Breast epithelium (tissue), 4 donors: Measurements from ENCODE around the gene NRG3. TPM values are rescaled to one million over a fixed set of nuclear protein-coding genes. Genes with fewer than 3 reads are reported as not detected.

Experiments
- DNase-seq, 2 donors: peaks; one replicate each; pipeline ENCODE4 v3.0.0-alpha.2; 2019; ENCODE audit warnings: low spot score in 2 of 2
- H3K27ac ChIP-seq, 2 donors: fragments of 200-600 bp; sonication (generic) in 1 of 2; one replicate each; pipeline ENCODE4 v1.5.1; 2016 to 2019; ENCODE audit warnings: mild to moderate bottlenecking in 1 of 2
- H3K27me3 ChIP-seq, 2 donors: fragments of 200-600 bp; sonication (generic) in 1 of 2; one replicate each; pipeline versions ENCODE4 v1.5.1 to v1.6.0; 2017 to 2019; ENCODE audit warnings: control low read depth in 1 of 2, mild to moderate bottlenecking in 1 of 2
- H3K36me3 ChIP-seq: fragments of 200-600 bp; one replicate; pipeline ENCODE4 v1.5.1; 2019
- H3K4me1 ChIP-seq, 2 donors: fragments of 200-600 bp; sonication (generic); one replicate each; pipeline ENCODE4 v1.5.1; 2016 to 2019; ENCODE audit warnings: control low read depth in 1 of 2
- H3K4me3 ChIP-seq, 3 donors: fragments of 200-600 bp; sonication (generic); 1 replicate in 2 of 3; 2 replicates in 1 of 3; pipeline ENCODE4 v1.5.1; 2016 to 2019; ENCODE audit warnings: mild to moderate bottlenecking in 3 of 3, moderate library complexity in 2 of 3
- H3K9me3 ChIP-seq, 2 donors: fragments of 200-600 bp; sonication (generic) in 1 of 2; one replicate each; pipeline ENCODE4 v1.5.1; 2016 to 2019; ENCODE audit warnings: control low read depth in 1 of 2
- POLR2A ChIP-seq: fragments of 450-650 bp; IDR thresholded peaks from one replicate; pipeline ENCODE4 v1.6.1; 2016; ENCODE audit warnings: antibody characterized with exemption, mild to moderate bottlenecking, moderate library complexity
- POLR2AphosphoS5 ChIP-seq, 3 donors: sonication (generic); formaldehyde crosslinking; IDR thresholded peaks; one replicate each; pipeline ENCODE4 v1.6.1; 2017; ENCODE audit warnings: antibody characterized with exemption in 3 of 3
- intact Hi-C: fragments of 100-400 bp; cut with DNase I; formaldehyde crosslinking; loops from one replicate; pipeline ENCODE4 v1.15.1; 2023; ENCODE audit warnings: low total_unique reads
- total RNA-seq, 3 donors: library from RNA; depleted of rRNA; stranded (reverse); fragments of >200 nt; gene quantifications; one replicate each; pipeline ENCODE4 v1.1.0, GENCODE V29; 2016
- TF ChIP-seq, protein P1 (sequence below), 3 donors: fragments of 450-650 bp; IDR thresholded peaks; one replicate each; pipeline ENCODE4 v1.5.1; 2016 to 2017; ENCODE audit warnings: antibody characterized with exemption in 3 of 3, mild to moderate bottlenecking in 3 of 3, moderate library complexity in 3 of 3

NRG3 gene
- total RNA-seq, 3 donors from 2014 or later: 0.16 to 0.88 (median 0.33) TPM

DNA sequence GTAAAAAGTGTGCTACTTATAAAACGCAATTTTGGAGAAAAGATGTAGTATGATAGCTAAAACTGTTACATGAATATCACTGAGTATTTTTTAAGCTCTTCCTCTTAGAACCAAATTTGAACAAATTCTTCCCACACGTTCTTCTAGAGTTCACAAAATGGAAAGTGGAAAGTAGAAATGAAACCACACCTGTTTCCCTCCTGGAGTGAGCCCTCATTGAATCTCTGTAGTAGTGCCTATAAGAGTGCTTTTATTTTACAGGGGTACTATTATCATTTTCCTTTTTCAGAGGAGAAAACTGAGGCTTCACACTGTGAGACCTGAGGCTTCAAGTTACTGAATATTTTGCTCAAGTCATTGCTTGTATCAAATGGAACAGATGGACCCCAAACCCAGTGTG is 393.0 kb downstream of the NRG3 start:
- DNase-seq: no peak
- H3K27ac ChIP-seq: no peak overlapping the region
- no peaks in the 10 kb centered on the region for H3K9me3 ChIP-seq
- no peak for TF ChIP-seq POLR2AphosphoS5 (IDR thresholded peaks at IDR 0.05)
- TF ChIP-seq, protein P1, sequence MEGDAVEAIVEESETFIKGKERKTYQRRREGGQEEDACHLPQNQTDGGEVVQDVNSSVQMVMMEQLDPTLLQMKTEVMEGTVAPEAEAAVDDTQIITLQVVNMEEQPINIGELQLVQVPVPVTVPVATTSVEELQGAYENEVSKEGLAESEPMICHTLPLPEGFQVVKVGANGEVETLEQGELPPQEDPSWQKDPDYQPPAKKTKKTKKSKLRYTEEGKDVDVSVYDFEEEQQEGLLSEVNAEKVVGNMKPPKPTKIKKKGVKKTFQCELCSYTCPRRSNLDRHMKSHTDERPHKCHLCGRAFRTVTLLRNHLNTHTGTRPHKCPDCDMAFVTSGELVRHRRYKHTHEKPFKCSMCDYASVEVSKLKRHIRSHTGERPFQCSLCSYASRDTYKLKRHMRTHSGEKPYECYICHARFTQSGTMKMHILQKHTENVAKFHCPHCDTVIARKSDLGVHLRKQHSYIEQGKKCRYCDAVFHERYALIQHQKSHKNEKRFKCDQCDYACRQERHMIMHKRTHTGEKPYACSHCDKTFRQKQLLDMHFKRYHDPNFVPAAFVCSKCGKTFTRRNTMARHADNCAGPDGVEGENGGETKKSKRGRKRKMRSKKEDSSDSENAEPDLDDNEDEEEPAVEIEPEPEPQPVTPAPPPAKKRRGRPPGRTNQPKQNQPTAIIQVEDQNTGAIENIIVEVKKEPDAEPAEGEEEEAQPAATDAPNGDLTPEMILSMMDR (IDR thresholded peaks at IDR 0.05): no peak
- no peak for TF ChIP-seq POLR2A
- H3K4me3 ChIP-seq: no peak overlapping the region
- no peaks in the 10 kb centered on the region for H3K4me1 ChIP-seq
- H3K36me3 ChIP-seq: no peaks in the 10 kb centered on the region
- intact Hi-C loops: no loop called here
- H3K27me3 ChIP-seq: no peaks in the 10 kb centered on the region

DNA sequence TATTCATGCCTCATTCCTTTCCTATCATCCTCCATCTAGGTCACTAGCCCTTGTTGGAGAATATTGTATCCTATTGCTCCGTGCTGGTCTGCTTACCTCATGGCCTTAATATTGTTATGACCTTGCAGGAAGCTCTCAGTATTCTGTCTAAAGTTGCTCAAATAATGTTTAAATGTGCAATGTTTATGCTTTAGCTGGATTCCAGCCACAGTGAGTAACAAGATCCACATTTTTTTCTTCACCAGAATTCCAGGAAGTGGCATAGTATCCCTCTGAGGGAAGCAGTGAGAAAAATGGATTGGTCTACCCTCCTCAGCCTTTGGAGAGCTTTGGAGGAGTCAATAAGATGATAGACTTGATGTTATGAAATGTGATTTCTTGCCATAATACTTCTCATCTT is 402.6 kb downstream of the NRG3 start:
- Histone ChIP-seq H3K9me3 (no peaks in the 10 kb centered on the region), H3K27ac (no peak overlapping the region), H3K4me3 (no peak overlapping the region), H3K27me3 (no peaks in the 10 kb centered on the region), H3K36me3 (no peaks in the 10 kb centered on the region), H3K4me1 (no peaks in the 10 kb centered on the region)
- intact Hi-C loops: no loop called here
- no peak for TF ChIP-seq POLR2A
- TF ChIP-seq, protein P1 (IDR thresholded peaks at IDR 0.05): no peak
- no peak for TF ChIP-seq POLR2AphosphoS5 (IDR thresholded peaks at IDR 0.05)
- DNase-seq: no peak

DNA sequence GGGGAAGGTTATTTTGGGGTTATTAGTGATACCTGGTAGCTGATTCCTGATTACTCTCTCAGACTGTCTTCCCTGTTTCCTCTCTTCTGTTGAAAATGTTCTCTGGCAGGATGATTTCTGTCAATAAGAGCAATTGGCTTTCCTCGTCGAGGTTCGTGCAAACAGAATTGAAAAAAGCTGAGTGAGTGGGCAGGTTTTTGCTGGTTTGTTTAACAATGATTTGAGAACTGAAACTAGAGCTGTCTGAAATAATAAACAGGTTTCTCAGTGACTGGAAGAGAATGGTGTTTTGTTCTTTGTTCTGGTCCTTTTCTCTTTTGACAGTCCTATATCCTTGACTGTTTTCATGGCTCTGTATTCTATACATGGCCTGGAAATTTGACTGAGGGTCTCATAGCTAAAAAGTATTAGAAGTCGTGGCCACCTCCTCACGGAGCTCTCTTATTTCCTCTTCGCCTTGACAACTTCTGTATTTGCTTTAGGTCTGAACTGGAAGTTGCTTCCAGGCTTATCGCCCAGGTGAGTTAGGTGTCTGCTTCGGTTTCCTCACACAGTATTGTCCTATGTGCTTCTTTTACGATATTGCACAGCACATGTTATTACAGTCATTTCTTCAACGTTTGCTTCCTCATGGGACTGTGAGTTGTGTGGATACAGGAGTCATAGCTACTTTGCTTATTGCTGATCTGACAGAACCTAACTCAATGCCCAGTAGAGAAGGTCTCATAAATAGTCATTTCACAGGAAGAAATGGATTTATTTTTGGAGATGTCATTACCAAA is 403.6 kb downstream of the NRG3 start:
- no peaks in the 10 kb centered on the region for H3K36me3 ChIP-seq
- TF ChIP-seq POLR2A (no peak), POLR2AphosphoS5 (IDR thresholded peaks at IDR 0.05) (no peak)
- TF ChIP-seq, protein P1 (IDR thresholded peaks at IDR 0.05): no peak
- DNase-seq: no peak
- H3K27me3 ChIP-seq: no peaks in the 10 kb centered on the region
- H3K4me3 ChIP-seq: no peak overlapping the region
- no peaks in the 10 kb centered on the region for H3K9me3 ChIP-seq
- H3K4me1 ChIP-seq: no peaks in the 10 kb centered on the region
- intact Hi-C loops: no loop called here
- no peak overlapping the region for H3K27ac ChIP-seq

DNA sequence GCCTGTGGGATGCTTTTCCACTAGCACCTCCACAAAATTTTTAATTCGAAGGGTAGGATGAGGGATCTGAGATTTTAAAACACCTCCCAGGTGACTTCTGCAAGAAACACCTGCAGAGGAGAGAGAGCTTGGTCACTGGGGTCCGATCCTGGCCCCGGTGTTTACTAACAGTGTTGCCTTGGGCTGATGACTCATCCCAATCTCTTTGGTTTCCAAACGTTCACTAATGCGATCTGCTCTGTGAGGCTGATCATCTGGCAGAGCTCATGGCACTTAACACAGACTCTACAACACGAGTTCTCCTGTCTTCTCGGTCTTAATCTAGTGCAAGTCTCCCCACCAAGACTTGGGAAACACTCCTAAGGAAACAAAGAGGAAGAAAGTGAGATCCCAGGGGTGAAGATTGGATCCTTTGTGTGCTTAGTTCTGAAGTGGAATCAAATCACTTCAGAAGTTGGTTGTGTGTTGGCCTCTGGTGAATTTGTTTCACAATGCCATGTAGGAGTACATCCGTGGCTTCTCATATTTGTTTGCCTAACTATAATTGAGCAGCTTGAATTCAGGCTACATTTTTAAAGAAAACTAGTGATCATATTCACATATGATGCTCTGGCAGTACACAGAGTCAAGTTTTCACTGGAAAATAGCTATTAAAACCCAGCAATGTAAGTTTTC is 407.9 kb downstream of the NRG3 start:
- DNase-seq: no peak
- H3K4me3 ChIP-seq: no peak overlapping the region
- TF ChIP-seq POLR2AphosphoS5 (IDR thresholded peaks at IDR 0.05) (no peak), POLR2A (no peak)
- TF ChIP-seq, protein P1 (IDR thresholded peaks at IDR 0.05): no peak
- H3K9me3 ChIP-seq: no peaks in the 10 kb centered on the region
- H3K4me1 ChIP-seq: no peaks in the 10 kb centered on the region
- intact Hi-C loops: no loop called here
- no peaks in the 10 kb centered on the region for H3K36me3 ChIP-seq
- H3K27me3 ChIP-seq: no peaks in the 10 kb centered on the region
- H3K27ac ChIP-seq: no peak overlapping the region

DNA sequence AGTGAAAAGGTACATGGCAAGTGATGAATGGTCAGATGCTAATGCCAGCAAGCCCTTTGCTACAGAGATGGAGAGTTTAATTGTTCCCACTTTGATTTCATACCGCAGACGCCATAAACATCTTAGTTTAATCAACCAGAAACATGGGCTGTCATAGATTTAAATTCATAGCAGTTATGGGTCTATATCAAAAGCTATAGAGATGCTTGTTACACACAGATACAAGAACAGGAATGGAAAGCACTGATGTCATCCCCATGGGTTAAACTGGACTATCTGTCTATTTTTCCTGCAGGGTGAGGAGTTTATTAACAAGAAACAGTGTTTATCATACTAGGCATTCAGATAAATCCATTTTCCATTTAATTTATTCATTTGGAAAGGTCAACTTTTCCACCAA is 409.2 kb downstream of the NRG3 start:
- no peaks in the 10 kb centered on the region for H3K27me3 ChIP-seq
- no peaks in the 10 kb centered on the region for H3K36me3 ChIP-seq
- intact Hi-C loops: no loop called here
- no peak for DNase-seq
- H3K4me1 ChIP-seq: no peaks in the 10 kb centered on the region
- TF ChIP-seq, protein P1 (IDR thresholded peaks at IDR 0.05): no peak
- TF ChIP-seq POLR2AphosphoS5 (IDR thresholded peaks at IDR 0.05) (no peak), POLR2A (no peak)
- H3K4me3 ChIP-seq: no peak overlapping the region
- H3K27ac ChIP-seq: no peak overlapping the region
- no peaks in the 10 kb centered on the region for H3K9me3 ChIP-seq
